Fibroblast of peridontal ligament (primary cell): Measurements from ENCODE around the gene GNG3.
"Not testable (repeated sequence)": the region's sequence is repeated elsewhere in the genome, so short reads cannot be mapped to it uniquely, and the experiment has no call there.

Experiments
- DNase-seq: peaks from one replicate; pipeline ENCODE4 v3.0.0-alpha.2; 2010; ENCODE audit errors: extremely low read depth

GNG3 gene

GRCh38 chr11:62707277-62707861, at the start of gene GNG3, which contains the start of gene BSCL2:
GNG3 (plus strand) TSS chr11:62707676; CDS start chr11:62708296, 620 bp downstream.
BSCL2 (minus strand) TSS chr11:62707424; CDS start chr11:62707195, 229 bp downstream.
- DNase-seq = no peak

- no peak for DNase-seq
These were observed 42.9 kb upstream of the GNG3 start for GRCh38 chr11:62664405-62665074.

- DNase-seq = peak; percentile 91
These were observed 42.3 kb upstream of the GNG3 start, which contains the start of the genes C11orf98 and CSKMT for GRCh38 chr11:62665075-62665598. C11orf98 (minus strand) TSS chr11:62665210; CDS start chr11:62665169, 41 bp downstream. CSKMT (plus strand) TSS chr11:62665312; CDS start chr11:62665880, 568 bp downstream.

- DNase-seq = peak; percentile 67
These were observed 41.7 kb upstream of the GNG3 start for GRCh38 chr11:62665599-62666258.

- no peak for DNase-seq
These were observed 41.1 kb upstream of the GNG3 start for GRCh38 chr11:62666259-62666926.

- DNase-seq = no peak
These were observed 40.0 kb upstream of the GNG3 start for GRCh38 chr11:62667460-62667859.

GRCh38 chr11:62669420-62670161, 37.9 kb upstream of the GNG3 start:
- no peak for DNase-seq

- no peak for DNase-seq
These were observed 36.3 kb upstream of the GNG3 start for GRCh38 chr11:62671236-62671607.

GRCh38 chr11:62671608-62672389, 35.7 kb upstream of the GNG3 start, which contains the start of the genes LBHD1 and UQCC3:
LBHD1 (minus strand) TSS chr11:62672267; CDS start chr11:62670031, 2,236 bp downstream.
UQCC3 (plus strand) TSS chr11:62671673; CDS start chr11:62671746, 73 bp downstream.
- DNase-seq = peak; percentile 88

GRCh38 chr11:62673196-62673525, 34.3 kb upstream of the GNG3 start:
- DNase-seq = no peak

GRCh38 chr11:62675415-62675814, 32.1 kb upstream of the GNG3 start:
- DNase-seq = not testable (repeated sequence)

GRCh38 chr11:62676698-62677097, 30.8 kb upstream of the GNG3 start:
- DNase-seq = no peak

GRCh38 chr11:62677156-62677555, 30.3 kb upstream of the GNG3 start:
- DNase-seq = no peak

- no peak for DNase-seq
These were observed 29.8 kb upstream of the GNG3 start for GRCh38 chr11:62677714-62678113.

GRCh38 chr11:62678433-62678769, 29.1 kb upstream of the GNG3 start:
- DNase-seq = no peak

GRCh38 chr11:62678770-62679696, 28.4 kb upstream of the GNG3 start, which contains the start of gene UBXN1:
UBXN1 (minus strand) TSS chr11:62679073; CDS start chr11:62678923, 150 bp downstream.
- peak; percentile 94 for DNase-seq

GRCh38 chr11:62680825-62681240, 26.6 kb upstream of the GNG3 start:
- peak; percentile 93 for DNase-seq

GRCh38 chr11:62682518-62682917, 25.0 kb upstream of the GNG3 start:
- no peak for DNase-seq
